HG02610 (cell line): Measurements from ENCODE around the gene ALOX12B.
A peak's percentile ranks its signal among the peaks of the same experiment; 100 is the strongest.
"Not testable (repeated sequence)": the region's sequence is repeated elsewhere in the genome, so short reads cannot be mapped to it uniquely, and the experiment has no call there.

ENCODE experiments used
- ATAC-seq: cut with Tn5 transposase; IDR thresholded peaks from one replicate; pipeline ENCODE4 v1.9.1; 2021; ENCODE audit warnings: mild to moderate bottlenecking, moderate library complexity; ENCODE audit not compliant: unreplicated experiment

The ALOX12B gene

GRCh38 chr17:8089728-8090127 is 2.2 kb upstream of the ALOX12B start:
- ATAC-seq: no peak

- no peak for ATAC-seq
Observed at GRCh38 chr17:8087952-8088230, 375 bp upstream of the ALOX12B start.

- no peak for ATAC-seq
Observed at GRCh38 chr17:8084250-8084649, 3.3 kb downstream of the ALOX12B start.

- no peak for ATAC-seq
Observed at GRCh38 chr17:8082292-8082691, 5.2 kb downstream of the ALOX12B start.

GRCh38 chr17:8081876-8082275 is 5.6 kb downstream of the ALOX12B start:
- no peak for ATAC-seq

- ATAC-seq: no peak
Observed at GRCh38 chr17:8080799-8081219, 6.7 kb downstream of the ALOX12B start.

GRCh38 chr17:8080208-8080798 is 7.2 kb downstream of the ALOX12B start:
- no peak for ATAC-seq

GRCh38 chr17:8079291-8080207 is 8.0 kb downstream of the ALOX12B start:
- peak; percentile 64 for ATAC-seq

GRCh38 chr17:8077939-8078338 is 9.6 kb downstream of the ALOX12B start:
- not testable (repeated sequence) for ATAC-seq

GRCh38 chr17:8076502-8077266 is 10.8 kb downstream of the ALOX12B start:
- ATAC-seq: no peak

- ATAC-seq: no peak
Observed at GRCh38 chr17:8075574-8076342, 11.8 kb downstream of the ALOX12B start.

GRCh38 chr17:8075081-8075480 is 12.4 kb downstream of the ALOX12B start:
- no peak for ATAC-seq

- no peak for ATAC-seq
Observed at GRCh38 chr17:8074554-8074953, 13.0 kb downstream of the ALOX12B start.

- ATAC-seq: no peak
Observed at GRCh38 chr17:8073627-8074484, 13.7 kb downstream of the ALOX12B start.

GRCh38 chr17:8072729-8073461 is 14.6 kb downstream of the ALOX12B start:
- no peak for ATAC-seq

GRCh38 chr17:8072341-8072728 is 15.2 kb downstream of the ALOX12B start:
- ATAC-seq: no peak

- no peak for ATAC-seq
Observed at GRCh38 chr17:8071496-8071895, 16.0 kb downstream of the ALOX12B start.

- no peak for ATAC-seq
Observed at GRCh38 chr17:8069587-8069860, 18.0 kb downstream of the ALOX12B start.

GRCh38 chr17:8068736-8069586 is 18.6 kb downstream of the ALOX12B start:
- ATAC-seq: no peak
